Right renal pelvis (tissue), 4 donors: ENCODE results near the gene NUPR2. TPM values are rescaled to one million over a fixed set of nuclear protein-coding genes. Genes with fewer than 3 reads are reported as not detected.
"Not testable (repeated sequence)": the region's sequence is repeated elsewhere in the genome, so short reads cannot be mapped to it uniquely, and the experiment has no call there.

Experiments used
- DNase-seq, 4 donors: peaks; one replicate each; pipeline ENCODE4 v3.0.0-alpha.2; 2013; ENCODE audit warnings: low read depth in 4 of 4, low spot score in 3 of 4, missing footprints in 1 of 4
- polyA plus RNA-seq, 4 donors: library from polyadenylated mRNA; unstranded; fragments of 120-200 nt; gene quantifications; one replicate each; pipeline ENCODE4 v1.2.1, GENCODE V29; 2013; ENCODE audit not compliant: insufficient read length in 4 of 4

Gene NUPR2
- polyA plus RNA-seq, 4 donors, result 2.0 to 4.3 (median 2.8) TPM

- no peak for DNase-seq
These were observed 28.8 kb downstream of the NUPR2 start for GRCh38 chr7:56087445-56087844.

- no peak for DNase-seq
These were observed 29.5 kb downstream of the NUPR2 start for GRCh38 chr7:56086761-56087160.

- DNase-seq, result no peak
These were observed 32.9 kb downstream of the NUPR2 start for GRCh38 chr7:56083150-56083785.

DNA sequence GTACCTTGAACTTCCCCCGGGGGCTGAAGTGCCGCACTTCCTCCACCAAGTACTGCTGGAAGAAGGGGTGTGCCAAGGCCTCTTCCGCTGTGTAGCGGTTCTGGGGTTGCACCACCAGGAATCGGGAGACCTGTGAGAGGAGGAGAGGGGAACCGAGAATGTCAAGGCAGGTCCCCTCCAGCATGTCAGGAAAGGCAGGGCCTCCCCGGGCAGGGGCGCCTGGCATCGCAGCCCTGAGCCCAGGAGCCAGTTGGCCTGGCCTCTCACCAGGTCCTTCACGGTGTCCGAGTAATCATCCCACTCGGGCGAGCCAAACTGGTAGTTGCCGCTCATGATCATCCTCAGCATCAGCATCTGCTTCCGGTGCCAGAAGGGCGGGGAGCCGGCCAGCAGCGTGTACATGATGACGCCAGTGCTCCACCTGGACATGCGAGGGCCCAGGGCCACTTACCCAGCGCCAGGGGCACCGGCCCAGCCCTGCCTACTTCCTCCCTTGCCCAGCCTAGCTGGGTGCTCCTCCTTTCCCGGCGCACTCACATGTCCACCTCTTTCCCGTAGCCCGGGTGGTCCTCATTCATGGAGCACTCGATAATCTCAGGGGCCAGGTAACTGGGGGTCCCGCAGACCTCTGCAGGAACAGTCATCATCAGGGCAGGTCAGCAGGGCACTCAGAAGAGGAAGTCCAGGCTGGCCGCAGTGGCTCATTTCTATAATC lies 34.4 kb downstream of the NUPR2 start:
- no peak for DNase-seq

- DNase-seq, result not testable (repeated sequence)
These were observed 35.3 kb downstream of the NUPR2 start for GRCh38 chr7:56080726-56081435.

- no peak for DNase-seq
These were observed 36.6 kb downstream of the NUPR2 start for GRCh38 chr7:56079450-56080185.

DNA sequence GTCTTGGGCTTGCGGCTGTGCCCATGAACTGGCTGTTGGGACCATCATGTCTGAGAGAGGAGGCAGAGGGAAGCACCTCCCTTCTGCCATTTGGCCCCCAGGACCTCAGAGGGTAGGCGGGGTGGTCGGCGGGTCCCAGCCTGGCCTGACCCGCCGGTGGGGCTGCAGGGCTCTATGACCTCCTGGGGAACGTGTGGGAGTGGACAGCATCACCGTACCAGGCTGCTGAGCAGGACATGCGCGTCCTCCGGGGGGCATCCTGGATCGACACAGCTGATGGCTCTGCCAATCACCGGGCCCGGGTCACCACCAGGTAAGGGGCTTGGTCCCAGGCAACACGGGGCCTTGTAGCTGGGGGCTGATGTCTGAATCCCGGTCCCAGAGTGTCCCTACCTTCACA lies 38.0 kb downstream of the NUPR2 start:
- no peak for DNase-seq

- no peak for DNase-seq
These were observed 38.5 kb downstream of the NUPR2 start for GRCh38 chr7:56077681-56078080.

- DNase-seq, result peak in 3 of 4 donors; percentile 73 to 76 (median 74)
These were observed 41.8 kb downstream of the NUPR2 start for GRCh38 chr7:56074371-56074791.

DNA sequence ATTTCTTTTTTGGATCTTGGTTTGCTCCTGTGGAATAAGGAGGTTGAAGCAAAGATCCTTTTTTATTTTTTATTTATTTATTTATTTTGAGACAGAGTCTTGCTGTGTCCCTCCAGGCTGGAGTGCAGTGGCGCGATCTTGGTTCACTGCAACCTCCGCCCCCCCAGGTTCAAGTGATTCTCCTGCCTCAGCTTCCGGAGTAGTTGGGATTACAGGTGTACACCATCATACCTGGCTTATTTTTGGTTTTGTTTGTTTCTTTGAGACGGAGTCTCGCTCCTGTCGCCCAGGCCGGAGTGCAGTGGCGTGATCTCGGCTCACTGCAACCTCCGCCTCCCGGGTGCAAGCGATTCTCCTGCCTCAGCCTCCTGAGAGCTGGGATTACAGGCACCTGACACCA lies 49.8 kb downstream of the NUPR2 start:
- DNase-seq, result not testable (repeated sequence)

Other genes with a start within 250 kb of the NUPR2 start
- gene ZNF713, start 229.0 kb downstream of the NUPR2 start, polyA plus RNA-seq, result 10 to 100 TPM; 11.2 to 14.1 (median 12.3) TPM
- 10 to 100 TPM; 16.7 to 22.8 (median 18.4) TPM for gene MRPS17, start 164.5 kb downstream of the NUPR2 start, polyA plus RNA-seq
- 100 to 1,000 TPM; 109 to 141 (median 124) TPM for gene NIPSNAP2, start 151.8 kb downstream of the NUPR2 start, polyA plus RNA-seq
- 10 to 100 TPM; 35.0 to 44.4 (median 37.1) TPM for gene PSPH, start 65.0 kb downstream of the NUPR2 start, polyA plus RNA-seq
- 100 to 1,000 TPM; 201 to 229 (median 221) TPM for gene CCT6A, start 64.7 kb downstream of the NUPR2 start, polyA plus RNA-seq
- 100 to 1,000 TPM in 3 of 4 donors, 10 to 100 TPM in 1; 74.6 to 143 (median 127) TPM for gene SUMF2, start 52.1 kb downstream of the NUPR2 start, polyA plus RNA-seq
- 1 to 10 TPM in 2 of 4 donors, under 1 TPM in 2; 0.94 to 1.5 (median 1.1) TPM for gene PHKG1, start 23.5 kb downstream of the NUPR2 start, polyA plus RNA-seq
- 100 to 1,000 TPM; 256 to 315 (median 289) TPM for gene CHCHD2, start 9.9 kb downstream of the NUPR2 start, polyA plus RNA-seq